Nephron (organoid): ENCODE measurements around the gene EFCAB11.
A peak's percentile ranks its signal among the peaks of the same experiment; 100 is the strongest.

Experiments
- H3K27ac Mint-ChIP-seq, 3 experiments: 2 replicates each; pipeline ENCODE4 v1.8.0; 2020; ENCODE audit warnings: mixed read lengths in 3 of 3, mild to moderate bottlenecking in 2 of 3, moderate library complexity in 1 of 3
- H3K27me3 Mint-ChIP-seq: 2 replicates; pipeline ENCODE4 v1.8.0; 2021; ENCODE audit warnings: low read depth, mild to moderate bottlenecking, moderate library complexity, mixed read lengths
- H3K36me3 Mint-ChIP-seq: 2 replicates; pipeline ENCODE4 v1.8.0; 2020; ENCODE audit warnings: low read depth, mixed read lengths
- H3K4me1 Mint-ChIP-seq: 2 replicates; pipeline ENCODE4 v1.8.0; 2020; ENCODE audit warnings: mixed read lengths
- H3K4me3 Mint-ChIP-seq, 3 experiments: 2 replicates each; pipeline ENCODE4 v1.8.0; 2020; ENCODE audit warnings: mild to moderate bottlenecking in 3 of 3, mixed read lengths in 3 of 3, moderate library complexity in 2 of 3
- H3K9me3 Mint-ChIP-seq: 2 replicates; pipeline ENCODE4 v1.8.0; 2020; ENCODE audit warnings: mixed read lengths
- TF ChIP-seq, protein P1 (sequence below), 3 experiments: fragments of 200-600 bp; sonication (generic); IDR thresholded peaks; one replicate each; pipeline ENCODE4 v1.5.0; 2021; ENCODE audit warnings: antibody characterized with exemption in 3 of 3; ENCODE audit not compliant: unreplicated experiment in 3 of 3

Gene EFCAB11

DNA sequence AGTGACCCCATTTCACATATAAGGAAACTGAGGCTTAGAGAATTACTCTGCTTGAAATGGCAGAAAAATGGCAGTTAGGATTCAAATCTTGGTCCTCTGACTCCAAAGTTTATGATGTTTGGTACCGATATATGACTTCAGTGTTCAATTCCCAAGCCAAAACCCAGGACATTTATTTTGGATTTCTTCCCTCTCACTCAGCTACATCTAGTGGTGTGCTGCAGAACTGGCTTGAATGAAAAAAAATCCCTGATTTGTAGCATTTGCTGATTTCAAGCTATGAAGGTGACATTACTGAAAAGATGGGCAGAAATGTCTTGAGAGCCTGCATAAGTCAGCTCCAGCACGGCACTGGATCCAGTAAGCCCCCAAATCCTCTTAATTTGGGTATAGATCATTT, 106.4 kb downstream of the EFCAB11 start:
- no peaks in the 10 kb centered on the region for H3K9me3 Mint-ChIP-seq
- no peaks in the 10 kb centered on the region for H3K36me3 Mint-ChIP-seq
- H3K4me1 Mint-ChIP-seq = peaks cover 15% of the 10 kb centered on the region
- TF ChIP-seq, protein P1, sequence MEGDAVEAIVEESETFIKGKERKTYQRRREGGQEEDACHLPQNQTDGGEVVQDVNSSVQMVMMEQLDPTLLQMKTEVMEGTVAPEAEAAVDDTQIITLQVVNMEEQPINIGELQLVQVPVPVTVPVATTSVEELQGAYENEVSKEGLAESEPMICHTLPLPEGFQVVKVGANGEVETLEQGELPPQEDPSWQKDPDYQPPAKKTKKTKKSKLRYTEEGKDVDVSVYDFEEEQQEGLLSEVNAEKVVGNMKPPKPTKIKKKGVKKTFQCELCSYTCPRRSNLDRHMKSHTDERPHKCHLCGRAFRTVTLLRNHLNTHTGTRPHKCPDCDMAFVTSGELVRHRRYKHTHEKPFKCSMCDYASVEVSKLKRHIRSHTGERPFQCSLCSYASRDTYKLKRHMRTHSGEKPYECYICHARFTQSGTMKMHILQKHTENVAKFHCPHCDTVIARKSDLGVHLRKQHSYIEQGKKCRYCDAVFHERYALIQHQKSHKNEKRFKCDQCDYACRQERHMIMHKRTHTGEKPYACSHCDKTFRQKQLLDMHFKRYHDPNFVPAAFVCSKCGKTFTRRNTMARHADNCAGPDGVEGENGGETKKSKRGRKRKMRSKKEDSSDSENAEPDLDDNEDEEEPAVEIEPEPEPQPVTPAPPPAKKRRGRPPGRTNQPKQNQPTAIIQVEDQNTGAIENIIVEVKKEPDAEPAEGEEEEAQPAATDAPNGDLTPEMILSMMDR (IDR thresholded peaks at IDR 0.05; ENCODE audit: unreplicated experiment in 3 of 3) = peak; percentile 31 to 38 (median 32)
- H3K27ac Mint-ChIP-seq = no peak overlapping the region
- no peak overlapping the region for H3K4me3 Mint-ChIP-seq
- no peaks in the 10 kb centered on the region for H3K27me3 Mint-ChIP-seq

DNA sequence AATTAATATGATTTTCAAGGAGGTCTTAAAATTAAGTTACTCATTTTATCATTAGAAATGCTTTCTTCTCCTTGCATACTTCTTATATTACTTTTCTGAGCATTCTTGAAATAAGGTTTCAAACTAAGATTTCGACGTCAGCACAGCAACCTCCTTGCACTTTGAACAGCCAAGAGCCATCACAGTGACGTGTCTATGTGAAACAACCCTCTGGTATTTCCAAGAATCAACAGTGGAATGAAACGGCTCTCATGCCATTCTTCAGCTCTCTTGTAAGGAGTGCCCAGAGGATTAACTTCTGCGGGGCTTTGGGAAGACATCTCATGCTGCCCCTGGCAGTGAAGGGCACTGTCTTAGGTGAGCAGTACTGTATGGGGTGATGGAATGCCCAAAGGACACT, 109.2 kb downstream of the EFCAB11 start:
- Mint-ChIP-seq H3K4me3 (no peak overlapping the region), H3K4me1 (peaks cover 5% of the 10 kb centered on the region), H3K36me3 (no peaks in the 10 kb centered on the region), H3K9me3 (peaks cover 3% of the 10 kb centered on the region), H3K27me3 (no peaks in the 10 kb centered on the region), H3K27ac (no peak overlapping the region)
- TF ChIP-seq, protein P1 (IDR thresholded peaks at IDR 0.05; ENCODE audit: unreplicated experiment in 3 of 3) = no peak

DNA sequence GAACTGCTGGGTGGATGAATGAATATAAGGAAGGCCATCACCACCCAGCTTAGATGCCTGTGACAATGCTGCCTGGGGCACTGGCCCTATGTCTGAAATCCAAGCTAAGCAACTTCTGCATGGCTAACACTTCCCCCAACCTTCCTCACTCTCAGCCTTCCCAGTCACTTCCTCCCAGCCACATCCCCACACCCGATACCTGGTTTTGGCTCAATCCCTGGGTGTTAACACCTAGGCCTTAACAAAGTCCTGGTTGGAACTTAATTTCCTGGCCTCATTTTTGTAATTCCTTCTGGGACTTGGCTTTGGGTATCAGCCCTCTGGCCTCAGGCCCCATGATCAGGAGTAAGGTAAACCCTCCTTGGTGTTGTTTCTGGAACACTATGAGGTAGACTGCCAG, 110.0 kb downstream of the EFCAB11 start:
- no peaks in the 10 kb centered on the region for H3K27me3 Mint-ChIP-seq
- H3K27ac Mint-ChIP-seq = no peak overlapping the region
- H3K4me1 Mint-ChIP-seq = peaks cover 5% of the 10 kb centered on the region

DNA sequence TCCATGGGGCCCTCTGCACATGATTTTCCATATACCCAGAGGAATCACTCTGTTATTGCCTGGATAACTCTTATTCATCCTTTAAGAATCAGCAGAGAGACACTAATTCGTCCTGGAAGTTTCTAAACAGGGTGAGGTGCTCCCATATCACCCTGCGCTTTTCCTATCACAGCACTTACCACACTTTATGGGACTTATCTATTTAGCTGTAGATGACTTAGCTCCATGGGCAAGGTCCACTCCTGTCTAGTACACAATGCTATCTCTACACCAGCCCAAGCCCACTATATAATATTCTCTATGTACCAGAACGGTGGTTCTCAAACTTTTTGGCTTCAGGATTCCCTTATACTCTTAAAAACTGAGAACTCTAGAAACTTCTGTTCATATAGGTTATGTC, 111.7 kb downstream of the EFCAB11 start:
- TF ChIP-seq, protein P1 (IDR thresholded peaks at IDR 0.05; ENCODE audit: unreplicated experiment in 3 of 3) = no peak
- Mint-ChIP-seq H3K9me3 (peaks cover 13% of the 10 kb centered on the region), H3K4me3 (no peak overlapping the region), H3K36me3 (peaks cover 10% of the 10 kb centered on the region), H3K4me1 (no peaks in the 10 kb centered on the region), H3K27me3 (no peaks in the 10 kb centered on the region), H3K27ac (no peak overlapping the region)

More for the DNA sequence above, 110.0 kb downstream of the EFCAB11 start:
- Mint-ChIP-seq H3K36me3 (no peaks in the 10 kb centered on the region), H3K9me3 (peaks cover 3% of the 10 kb centered on the region), H3K4me3 (no peak overlapping the region)
- TF ChIP-seq, protein P1 (IDR thresholded peaks at IDR 0.05; ENCODE audit: unreplicated experiment in 3 of 3) = no peak

DNA sequence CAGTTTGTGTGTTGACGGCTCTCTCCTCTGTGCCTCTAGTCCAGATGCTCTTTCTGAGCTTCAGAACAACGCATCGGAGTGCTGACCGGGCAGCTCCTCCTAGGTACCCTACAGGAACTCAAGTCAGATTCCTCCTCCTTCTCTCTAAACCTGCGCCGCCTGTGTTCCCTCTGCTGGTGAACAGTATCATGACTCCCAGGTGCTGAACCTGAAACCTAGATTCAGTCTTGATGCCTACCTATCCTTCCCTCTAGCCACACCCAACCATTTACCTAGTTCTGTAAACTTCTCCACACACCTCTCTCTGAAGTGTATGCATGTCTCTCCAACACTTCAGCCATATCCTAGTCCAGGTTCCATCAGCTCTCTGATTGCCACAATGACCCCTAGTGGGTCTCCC, 112.7 kb downstream of the EFCAB11 start:
- Mint-ChIP-seq H3K4me3 (no peak overlapping the region), H3K27me3 (no peaks in the 10 kb centered on the region), H3K9me3 (peaks cover 17% of the 10 kb centered on the region), H3K36me3 (peaks cover 15% of the 10 kb centered on the region), H3K27ac (no peak overlapping the region), H3K4me1 (no peaks in the 10 kb centered on the region)
- TF ChIP-seq, protein P1 (IDR thresholded peaks at IDR 0.05; ENCODE audit: unreplicated experiment in 3 of 3) = no peak

DNA sequence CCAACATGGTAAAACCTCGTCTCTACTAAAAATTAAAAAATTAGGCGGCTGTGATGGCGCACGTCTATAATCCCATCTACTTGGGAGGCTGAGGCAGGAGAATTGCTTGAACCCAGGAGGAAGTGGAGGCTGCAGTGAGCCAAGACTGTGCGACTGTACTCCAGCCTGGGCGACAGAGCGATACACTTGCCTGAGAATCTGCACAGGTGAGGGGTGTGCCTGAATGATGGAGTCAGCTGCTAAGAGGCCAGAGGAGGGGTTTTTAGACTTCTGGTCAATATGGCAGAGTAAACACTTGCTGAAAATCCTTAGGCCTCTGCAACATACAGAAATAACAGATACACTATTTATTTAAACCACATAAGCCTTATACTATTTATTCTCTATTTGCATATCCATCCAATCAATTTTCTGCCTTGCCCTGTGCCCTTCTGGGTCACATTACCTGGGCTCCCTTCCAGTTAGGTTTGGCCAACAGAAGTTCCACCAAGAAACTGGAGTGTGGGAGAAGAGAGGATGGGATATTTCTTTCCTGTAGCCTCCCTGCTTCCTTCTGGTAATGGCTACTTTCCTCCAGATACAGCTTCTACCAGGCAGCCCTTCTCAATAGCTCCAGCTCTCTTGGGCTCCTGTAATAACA, 117.6 kb downstream of the EFCAB11 start:
- Mint-ChIP-seq H3K4me3 (no peak overlapping the region), H3K4me1 (peaks cover 27% of the 10 kb centered on the region), H3K27ac (no peak overlapping the region), H3K27me3 (no peaks in the 10 kb centered on the region), H3K9me3 (peaks cover 17% of the 10 kb centered on the region), H3K36me3 (peaks cover 23% of the 10 kb centered on the region)
- TF ChIP-seq, protein P1 (IDR thresholded peaks at IDR 0.05; ENCODE audit: unreplicated experiment in 3 of 3) = no peak
